ENCODE measurements around the gene ATG4A.

- TF ChIP-seq POLR2A (IDR thresholded peaks at IDR 0.05) (no peak), CTCF (IDR thresholded peaks at IDR 0.05) (no peak)
These were observed 106.8 kb downstream of the ATG4A start for GRCh38 chrX:108198420-108198819.
